Measurements from ENCODE around the gene CHRM4. TPM values are rescaled to one million over a fixed set of nuclear protein-coding genes. Genes with fewer than 3 reads are reported as not detected.

Gene CHRM4
- total and polyA plus RNA-seq, 2 of the 13 experiments (the other 11 are each of a cell fraction or from before 2014, with no cell fraction given) = 0.13 to 0.21 TPM

GRCh38 chr11:46389450-46390330, 1.9 kb downstream of the CHRM4 start (continued):
- TF ChIP-seq, protein P1, sequence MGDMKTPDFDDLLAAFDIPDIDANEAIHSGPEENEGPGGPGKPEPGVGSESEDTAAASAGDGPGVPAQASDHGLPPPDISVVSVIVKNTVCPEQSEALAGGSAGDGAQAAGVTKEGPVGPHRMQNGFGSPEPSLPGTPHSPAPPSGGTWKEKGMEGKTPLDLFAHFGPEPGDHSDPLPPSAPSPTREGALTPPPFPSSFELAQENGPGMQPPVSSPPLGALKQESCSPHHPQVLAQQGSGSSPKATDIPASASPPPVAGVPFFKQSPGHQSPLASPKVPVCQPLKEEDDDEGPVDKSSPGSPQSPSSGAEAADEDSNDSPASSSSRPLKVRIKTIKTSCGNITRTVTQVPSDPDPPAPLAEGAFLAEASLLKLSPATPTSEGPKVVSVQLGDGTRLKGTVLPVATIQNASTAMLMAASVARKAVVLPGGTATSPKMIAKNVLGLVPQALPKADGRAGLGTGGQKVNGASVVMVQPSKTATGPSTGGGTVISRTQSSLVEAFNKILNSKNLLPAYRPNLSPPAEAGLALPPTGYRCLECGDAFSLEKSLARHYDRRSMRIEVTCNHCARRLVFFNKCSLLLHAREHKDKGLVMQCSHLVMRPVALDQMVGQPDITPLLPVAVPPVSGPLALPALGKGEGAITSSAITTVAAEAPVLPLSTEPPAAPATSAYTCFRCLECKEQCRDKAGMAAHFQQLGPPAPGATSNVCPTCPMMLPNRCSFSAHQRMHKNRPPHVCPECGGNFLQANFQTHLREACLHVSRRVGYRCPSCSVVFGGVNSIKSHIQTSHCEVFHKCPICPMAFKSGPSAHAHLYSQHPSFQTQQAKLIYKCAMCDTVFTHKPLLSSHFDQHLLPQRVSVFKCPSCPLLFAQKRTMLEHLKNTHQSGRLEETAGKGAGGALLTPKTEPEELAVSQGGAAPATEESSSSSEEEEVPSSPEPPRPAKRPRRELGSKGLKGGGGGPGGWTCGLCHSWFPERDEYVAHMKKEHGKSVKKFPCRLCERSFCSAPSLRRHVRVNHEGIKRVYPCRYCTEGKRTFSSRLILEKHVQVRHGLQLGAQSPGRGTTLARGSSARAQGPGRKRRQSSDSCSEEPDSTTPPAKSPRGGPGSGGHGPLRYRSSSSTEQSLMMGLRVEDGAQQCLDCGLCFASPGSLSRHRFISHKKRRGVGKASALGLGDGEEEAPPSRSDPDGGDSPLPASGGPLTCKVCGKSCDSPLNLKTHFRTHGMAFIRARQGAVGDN (CRISPR knock-in tag; IDR thresholded peaks at IDR 0.05) = peak; percentile 86
- 0 out of 2 replicates have a peak, but pooled peaks have one; percentile 14 for TF ChIP-seq ZNF629 (CRISPR knock-in tag; conservative IDR thresholded peaks at IDR 0.05)
- TF ChIP-seq TBX2 (CRISPR knock-in tag; IDR thresholded peaks at IDR 0.05; ENCODE audit: borderline replicate concordance) = peak; percentile 57; the same call in 1 of the 2 replicates
- no peak for TF ChIP-seq MYPOP (CRISPR knock-in tag; IDR thresholded peaks at IDR 0.05)
- TF ChIP-seq HINFP (CRISPR knock-in tag; IDR thresholded peaks at IDR 0.05; ENCODE audit: low read depth) = no peak
- 0 out of 2 replicates have a peak, but pooled peaks have one; percentile 41 for TF ChIP-seq ZSCAN21 (CRISPR knock-in tag; IDR thresholded peaks at IDR 0.05; ENCODE audit: borderline replicate concordance)
- no peak for TF ChIP-seq FOXP1 (IDR thresholded peaks at IDR 0.05)
- no peak for TF ChIP-seq FOXP1 (CRISPR knock-in tag; IDR thresholded peaks at IDR 0.05)
- no peak for TF ChIP-seq ZNF101 (CRISPR knock-in tag; IDR thresholded peaks at IDR 0.05; ENCODE audit: borderline replicate concordance, low read depth)
- TF ChIP-seq ZNF292 (CRISPR knock-in tag; IDR thresholded peaks at IDR 0.05; ENCODE audit: borderline replicate concordance, low read depth) = no peak
- TF ChIP-seq ZNF329 (CRISPR knock-in tag; IDR thresholded peaks at IDR 0.05; ENCODE audit: low read depth) = no peak
- no peak for TF ChIP-seq MIER3 (CRISPR knock-in tag; IDR thresholded peaks at IDR 0.05; ENCODE audit: borderline replicate concordance)
- TF ChIP-seq GATA4 (IDR thresholded peaks at IDR 0.05; ENCODE audit: borderline replicate concordance, low read depth) = no peak
- no peak for TF ChIP-seq DPF2 (CRISPR knock-in tag; IDR thresholded peaks at IDR 0.05; ENCODE audit: borderline replicate concordance, low read depth)
- TF ChIP-seq SMAD9 (CRISPR knock-in tag; IDR thresholded peaks at IDR 0.05) = 0 out of 2 replicates have a peak, but pooled peaks have one; percentile 66
- TF ChIP-seq, protein P2, sequence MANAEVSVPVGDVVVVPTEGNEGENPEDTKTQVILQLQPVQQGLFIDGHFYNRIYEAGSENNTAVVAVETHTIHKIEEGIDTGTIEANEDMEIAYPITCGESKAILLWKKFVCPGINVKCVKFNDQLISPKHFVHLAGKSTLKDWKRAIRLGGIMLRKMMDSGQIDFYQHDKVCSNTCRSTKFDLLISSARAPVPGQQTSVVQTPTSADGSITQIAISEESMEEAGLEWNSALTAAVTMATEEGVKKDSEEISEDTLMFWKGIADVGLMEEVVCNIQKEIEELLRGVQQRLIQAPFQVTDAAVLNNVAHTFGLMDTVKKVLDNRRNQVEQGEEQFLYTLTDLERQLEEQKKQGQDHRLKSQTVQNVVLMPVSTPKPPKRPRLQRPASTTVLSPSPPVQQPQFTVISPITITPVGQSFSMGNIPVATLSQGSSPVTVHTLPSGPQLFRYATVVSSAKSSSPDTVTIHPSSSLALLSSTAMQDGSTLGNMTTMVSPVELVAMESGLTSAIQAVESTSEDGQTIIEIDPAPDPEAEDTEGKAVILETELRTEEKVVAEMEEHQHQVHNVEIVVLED (CRISPR knock-in tag; IDR thresholded peaks at IDR 0.05; ENCODE audit: borderline replicate concordance) = no peak; the same call in 1 of the 2 replicates
- TF ChIP-seq ZNF276 (CRISPR knock-in tag; IDR thresholded peaks at IDR 0.05; ENCODE audit: low read depth) = no peak
- TF ChIP-seq STAT5B (CRISPR knock-in tag; IDR thresholded peaks at IDR 0.05) = no peak
